ENCODE data around the gene DIDO1.

DNA sequence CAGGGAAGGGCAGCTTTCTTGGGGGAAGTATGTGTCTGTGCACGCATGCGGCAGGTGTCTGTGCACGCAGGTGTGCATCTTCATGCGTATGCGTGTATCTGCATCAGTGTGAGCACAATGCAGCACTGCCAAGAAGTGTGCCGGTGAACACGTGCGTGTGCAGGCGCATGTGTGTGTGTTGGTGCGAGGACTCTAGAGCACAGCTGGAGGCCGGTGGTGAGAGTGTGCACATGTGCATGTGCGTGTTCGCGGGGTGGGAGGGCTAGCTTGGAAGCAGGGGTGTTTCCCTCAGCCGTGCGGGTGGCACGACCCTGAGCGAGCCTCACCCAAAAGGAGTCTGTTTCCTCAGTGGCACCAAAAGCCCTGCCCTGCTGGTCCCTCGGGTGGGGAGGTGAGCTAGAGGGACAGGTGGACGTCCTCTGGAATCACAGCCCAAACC, 33.7 kb upstream of the DIDO1 start:
- TF ChIP-seq, protein P1, sequence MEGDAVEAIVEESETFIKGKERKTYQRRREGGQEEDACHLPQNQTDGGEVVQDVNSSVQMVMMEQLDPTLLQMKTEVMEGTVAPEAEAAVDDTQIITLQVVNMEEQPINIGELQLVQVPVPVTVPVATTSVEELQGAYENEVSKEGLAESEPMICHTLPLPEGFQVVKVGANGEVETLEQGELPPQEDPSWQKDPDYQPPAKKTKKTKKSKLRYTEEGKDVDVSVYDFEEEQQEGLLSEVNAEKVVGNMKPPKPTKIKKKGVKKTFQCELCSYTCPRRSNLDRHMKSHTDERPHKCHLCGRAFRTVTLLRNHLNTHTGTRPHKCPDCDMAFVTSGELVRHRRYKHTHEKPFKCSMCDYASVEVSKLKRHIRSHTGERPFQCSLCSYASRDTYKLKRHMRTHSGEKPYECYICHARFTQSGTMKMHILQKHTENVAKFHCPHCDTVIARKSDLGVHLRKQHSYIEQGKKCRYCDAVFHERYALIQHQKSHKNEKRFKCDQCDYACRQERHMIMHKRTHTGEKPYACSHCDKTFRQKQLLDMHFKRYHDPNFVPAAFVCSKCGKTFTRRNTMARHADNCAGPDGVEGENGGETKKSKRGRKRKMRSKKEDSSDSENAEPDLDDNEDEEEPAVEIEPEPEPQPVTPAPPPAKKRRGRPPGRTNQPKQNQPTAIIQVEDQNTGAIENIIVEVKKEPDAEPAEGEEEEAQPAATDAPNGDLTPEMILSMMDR (IDR thresholded peaks at IDR 0.05) = no peak
- no peak for TF ChIP-seq EZH2 (IDR thresholded peaks at IDR 0.05; ENCODE audit: borderline replicate concordance, insufficient read depth, low read depth, low read length, poor library complexity, severe bottlenecking)

Measured in B cell (primary cell).